AG09319 (cell line): ENCODE data around the gene CHRNA10.

Source experiments
- DNase-seq: peaks from one replicate; pipeline ENCODE4 v3.0.0-alpha.2; 2010; ENCODE audit warnings: low read depth; ENCODE audit errors: extremely low read depth
- TF ChIP-seq, protein P1 (sequence below): IDR thresholded peaks from 2 replicates; pipeline ENCODE4 v1.5.1; 2011; ENCODE audit warnings: low read depth, mild to moderate bottlenecking, inconsistent platforms, low read length, moderate library complexity

CHRNA10 gene

DNA sequence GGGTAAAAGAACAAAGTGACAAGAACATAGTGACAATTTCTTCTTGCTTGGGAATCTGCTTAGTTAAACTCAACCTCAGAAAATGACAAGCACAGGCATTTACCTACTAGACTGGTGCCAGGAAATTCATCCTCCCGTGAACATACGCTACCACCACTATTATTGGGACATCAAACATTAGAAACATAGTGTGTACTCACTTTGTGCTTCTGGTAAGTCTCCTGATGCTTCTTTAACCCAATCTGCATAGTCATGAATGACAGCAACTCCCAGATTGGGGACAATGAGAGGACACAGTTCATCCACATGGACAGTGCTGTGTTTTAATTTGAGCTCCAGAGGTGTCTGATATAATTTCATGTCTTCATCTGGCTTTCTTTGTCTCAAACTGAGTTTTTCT, 29.2 kb upstream of the CHRNA10 start:
- TF ChIP-seq, protein P1, sequence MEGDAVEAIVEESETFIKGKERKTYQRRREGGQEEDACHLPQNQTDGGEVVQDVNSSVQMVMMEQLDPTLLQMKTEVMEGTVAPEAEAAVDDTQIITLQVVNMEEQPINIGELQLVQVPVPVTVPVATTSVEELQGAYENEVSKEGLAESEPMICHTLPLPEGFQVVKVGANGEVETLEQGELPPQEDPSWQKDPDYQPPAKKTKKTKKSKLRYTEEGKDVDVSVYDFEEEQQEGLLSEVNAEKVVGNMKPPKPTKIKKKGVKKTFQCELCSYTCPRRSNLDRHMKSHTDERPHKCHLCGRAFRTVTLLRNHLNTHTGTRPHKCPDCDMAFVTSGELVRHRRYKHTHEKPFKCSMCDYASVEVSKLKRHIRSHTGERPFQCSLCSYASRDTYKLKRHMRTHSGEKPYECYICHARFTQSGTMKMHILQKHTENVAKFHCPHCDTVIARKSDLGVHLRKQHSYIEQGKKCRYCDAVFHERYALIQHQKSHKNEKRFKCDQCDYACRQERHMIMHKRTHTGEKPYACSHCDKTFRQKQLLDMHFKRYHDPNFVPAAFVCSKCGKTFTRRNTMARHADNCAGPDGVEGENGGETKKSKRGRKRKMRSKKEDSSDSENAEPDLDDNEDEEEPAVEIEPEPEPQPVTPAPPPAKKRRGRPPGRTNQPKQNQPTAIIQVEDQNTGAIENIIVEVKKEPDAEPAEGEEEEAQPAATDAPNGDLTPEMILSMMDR, result no peak
- no peak for DNase-seq

DNA sequence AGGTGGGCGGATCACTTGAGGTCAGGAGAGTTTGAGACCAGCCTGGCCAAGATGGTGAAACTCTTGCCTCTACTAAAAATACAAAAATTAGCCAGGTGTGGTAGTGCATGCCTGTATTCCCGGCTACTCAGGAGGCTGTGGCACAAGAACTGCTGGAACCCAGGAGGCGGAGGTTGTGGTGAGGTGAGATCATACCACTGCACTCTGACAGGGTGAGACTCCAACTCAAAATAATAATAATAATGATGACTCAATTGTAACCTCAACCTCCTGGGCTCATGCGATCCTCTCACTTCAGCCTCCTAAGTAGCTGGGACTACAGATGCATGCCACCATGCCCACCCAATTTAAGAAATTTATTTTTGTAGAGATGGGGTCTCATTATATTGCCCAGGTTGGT, 15.6 kb upstream of the CHRNA10 start:
- TF ChIP-seq, protein P1, result no peak
- DNase-seq, result no peak

DNA sequence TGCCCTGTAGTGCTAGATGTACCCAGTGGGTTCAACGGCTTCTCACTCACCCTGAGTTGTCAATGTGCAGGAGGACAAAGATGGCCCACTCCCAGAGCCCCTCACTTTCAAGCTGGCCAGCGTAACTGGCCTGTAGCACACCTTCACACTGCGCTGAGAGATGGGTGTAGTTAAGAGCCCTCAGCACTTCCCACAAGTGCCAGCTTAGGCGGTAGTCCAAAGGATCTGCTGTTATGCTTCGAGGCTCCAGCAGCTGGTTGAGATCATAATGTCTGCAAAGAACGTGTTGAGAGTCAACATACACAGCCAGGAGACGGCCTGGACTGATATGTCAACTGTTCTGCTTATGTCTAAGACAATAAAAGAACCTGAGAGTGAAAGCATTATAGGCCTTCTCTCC, 14.7 kb upstream of the CHRNA10 start:
- no peak for DNase-seq
- TF ChIP-seq, protein P1, result no peak

DNA sequence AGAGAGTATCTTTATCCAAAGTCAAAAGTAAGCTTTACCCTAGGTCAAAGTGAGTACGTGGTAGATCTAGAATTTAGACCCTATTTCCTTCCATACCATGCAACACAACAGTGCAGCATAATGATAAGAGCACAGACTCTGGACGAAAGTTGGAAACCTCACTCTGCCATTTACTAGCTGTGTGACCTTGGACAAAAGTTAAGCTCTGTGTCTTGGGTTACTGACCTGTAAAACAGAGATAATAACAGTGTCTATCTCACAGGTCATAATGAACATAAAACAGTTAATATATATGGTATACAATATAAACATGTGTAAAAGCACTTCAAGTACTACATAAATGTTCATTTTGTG, 13.6 kb upstream of the CHRNA10 start:
- no peak for DNase-seq
- TF ChIP-seq, protein P1, result no peak

DNA sequence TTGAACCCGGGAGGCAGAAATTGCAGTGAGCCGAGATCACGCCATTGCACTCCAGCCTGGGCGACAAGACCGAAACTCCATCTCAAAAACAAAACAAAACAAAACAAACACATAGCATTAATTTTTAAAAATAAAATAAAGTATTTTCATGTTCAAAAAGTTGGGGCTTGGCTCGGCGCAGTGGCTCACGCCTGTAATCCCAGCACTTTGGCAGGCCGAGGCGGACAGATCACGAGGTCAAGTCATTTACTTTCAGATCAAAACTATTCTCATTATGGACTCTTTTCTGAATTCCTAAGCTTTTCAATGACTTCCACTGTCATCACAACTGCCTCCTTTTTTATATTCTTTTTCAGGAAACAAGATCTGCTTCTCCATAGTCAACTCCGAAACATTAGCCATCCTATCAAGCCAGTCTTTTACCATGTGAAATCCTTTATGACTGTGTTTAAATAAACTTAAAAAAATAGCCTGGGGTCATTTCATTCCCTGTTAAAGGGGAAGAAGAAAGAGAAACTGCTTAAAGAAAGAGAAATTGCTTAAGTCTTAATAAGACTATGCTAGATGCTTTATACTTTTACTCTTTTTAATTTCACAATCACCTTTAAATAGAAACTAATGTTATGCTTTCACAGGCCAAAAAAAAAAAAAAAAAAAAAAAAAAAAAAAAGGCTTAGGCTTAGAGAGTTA, 13.1 kb upstream of the CHRNA10 start:
- DNase-seq, result no peak
- TF ChIP-seq, protein P1, result no peak

DNA sequence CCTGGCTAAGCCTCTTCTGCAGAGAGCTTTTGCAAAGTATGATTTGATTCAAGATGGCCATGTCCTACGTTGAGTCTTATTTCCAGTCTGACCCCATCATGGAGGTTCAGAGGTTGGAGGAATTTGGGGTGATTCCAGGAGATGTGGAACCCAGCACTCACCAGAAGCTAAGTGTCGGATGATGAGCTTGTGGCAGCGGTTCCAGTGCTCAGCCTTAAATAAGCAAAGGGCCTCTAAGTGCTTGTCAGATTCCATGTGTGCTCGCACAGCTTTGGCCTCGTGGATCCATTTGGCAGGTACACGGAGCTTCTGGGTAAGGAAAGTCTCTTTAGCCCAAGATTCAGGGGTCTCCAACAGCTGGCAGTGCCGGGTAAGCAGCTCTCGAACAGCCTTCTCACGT, 11.9 kb upstream of the CHRNA10 start:
- no peak for DNase-seq
- TF ChIP-seq, protein P1, result no peak

DNA sequence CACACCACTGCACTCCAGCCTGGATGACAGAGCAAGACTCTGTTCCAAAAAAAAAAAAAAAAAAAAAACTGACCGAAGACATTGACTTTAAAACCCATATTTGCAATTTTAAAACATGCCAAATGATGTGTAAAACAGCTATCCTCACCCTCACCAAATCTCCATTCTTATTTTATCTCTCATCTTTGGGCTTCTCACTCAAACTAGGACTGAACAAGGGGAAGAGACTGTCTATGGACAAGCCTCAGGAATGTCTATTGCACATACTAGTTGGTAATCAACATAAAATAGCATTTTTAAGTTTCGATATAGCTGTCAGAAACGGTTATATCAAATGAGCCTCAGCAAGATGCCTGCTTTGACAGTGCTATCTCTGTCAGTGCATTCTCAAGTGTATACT, 7.9 kb upstream of the CHRNA10 start:
- DNase-seq, result no peak
- TF ChIP-seq, protein P1, result no peak
